NCI-H82 treated with DMSO at 0.1 percent for 48 hours (cell line): ENCODE measurements around the gene POLR1A.

ENCODE experiments used
- DNase-seq: peaks from one replicate; lab custom pipeline; 2025; ENCODE audit not compliant: unreplicated experiment; lab: John Stamatoyannopoulos, UW

Gene POLR1A

GRCh38 chr2:86023366-86023712, 82.3 kb downstream of the POLR1A start:
- no peak for DNase-seq

DNA sequence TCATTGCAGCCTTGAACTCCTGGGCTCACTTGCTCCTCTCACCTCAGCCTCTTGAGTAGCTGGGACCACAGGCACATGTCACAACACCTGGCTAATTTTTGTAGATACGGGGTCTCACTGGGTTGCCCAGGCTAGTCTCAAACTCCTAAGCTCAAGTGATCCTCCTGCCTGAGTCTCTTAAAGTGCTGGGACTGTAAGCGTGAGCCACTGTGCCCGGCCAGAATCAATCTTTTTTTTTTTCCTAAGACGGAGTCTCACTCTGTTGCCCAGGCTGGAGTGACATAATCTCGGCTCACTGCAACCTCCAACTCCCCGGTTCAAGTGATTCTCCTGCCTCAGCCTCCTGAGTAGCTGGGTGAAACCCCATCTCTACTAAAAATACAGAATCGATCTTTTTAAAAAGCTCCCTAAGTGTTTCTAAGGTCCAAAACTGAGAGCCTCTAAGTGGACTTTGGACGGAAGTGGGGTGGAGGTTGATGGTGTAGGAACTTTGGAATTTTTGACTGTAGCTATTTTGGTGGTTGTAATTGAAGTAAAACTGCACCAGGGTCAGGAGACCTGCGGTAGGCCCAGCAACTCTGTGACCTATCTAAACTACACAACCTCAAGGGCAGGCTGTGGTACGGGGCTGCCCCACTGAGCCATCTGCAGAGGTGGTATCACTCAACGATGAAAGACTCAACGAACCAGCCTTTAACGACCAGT, 82.9 kb downstream of the POLR1A start:
- no peak for DNase-seq

GRCh38 chr2:86021396-86022378, 84.0 kb downstream of the POLR1A start:
- no peak for DNase-seq

- no peak for DNase-seq
Observed at GRCh38 chr2:86020984-86021383, 84.7 kb downstream of the POLR1A start.

DNA sequence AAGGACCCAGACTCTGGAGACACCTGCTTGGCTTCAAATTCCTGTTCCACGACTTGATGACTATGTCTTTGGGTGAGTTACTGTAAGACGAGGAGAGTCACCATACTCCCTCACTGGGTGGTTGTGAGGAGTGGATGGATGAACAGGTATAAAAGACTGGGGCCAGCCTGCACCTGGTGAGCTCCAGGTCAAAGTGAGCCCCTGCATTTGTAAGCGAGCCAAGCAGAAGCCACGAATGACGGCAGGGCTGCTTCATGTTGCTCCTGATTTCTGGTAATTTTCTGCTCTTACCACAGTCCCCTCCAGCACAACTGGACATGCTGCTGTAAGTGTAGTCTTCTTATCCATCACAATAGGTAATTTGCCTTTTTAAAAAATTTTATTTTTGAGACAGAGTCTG, 86.6 kb downstream of the POLR1A start:
- no peak for DNase-seq

DNA sequence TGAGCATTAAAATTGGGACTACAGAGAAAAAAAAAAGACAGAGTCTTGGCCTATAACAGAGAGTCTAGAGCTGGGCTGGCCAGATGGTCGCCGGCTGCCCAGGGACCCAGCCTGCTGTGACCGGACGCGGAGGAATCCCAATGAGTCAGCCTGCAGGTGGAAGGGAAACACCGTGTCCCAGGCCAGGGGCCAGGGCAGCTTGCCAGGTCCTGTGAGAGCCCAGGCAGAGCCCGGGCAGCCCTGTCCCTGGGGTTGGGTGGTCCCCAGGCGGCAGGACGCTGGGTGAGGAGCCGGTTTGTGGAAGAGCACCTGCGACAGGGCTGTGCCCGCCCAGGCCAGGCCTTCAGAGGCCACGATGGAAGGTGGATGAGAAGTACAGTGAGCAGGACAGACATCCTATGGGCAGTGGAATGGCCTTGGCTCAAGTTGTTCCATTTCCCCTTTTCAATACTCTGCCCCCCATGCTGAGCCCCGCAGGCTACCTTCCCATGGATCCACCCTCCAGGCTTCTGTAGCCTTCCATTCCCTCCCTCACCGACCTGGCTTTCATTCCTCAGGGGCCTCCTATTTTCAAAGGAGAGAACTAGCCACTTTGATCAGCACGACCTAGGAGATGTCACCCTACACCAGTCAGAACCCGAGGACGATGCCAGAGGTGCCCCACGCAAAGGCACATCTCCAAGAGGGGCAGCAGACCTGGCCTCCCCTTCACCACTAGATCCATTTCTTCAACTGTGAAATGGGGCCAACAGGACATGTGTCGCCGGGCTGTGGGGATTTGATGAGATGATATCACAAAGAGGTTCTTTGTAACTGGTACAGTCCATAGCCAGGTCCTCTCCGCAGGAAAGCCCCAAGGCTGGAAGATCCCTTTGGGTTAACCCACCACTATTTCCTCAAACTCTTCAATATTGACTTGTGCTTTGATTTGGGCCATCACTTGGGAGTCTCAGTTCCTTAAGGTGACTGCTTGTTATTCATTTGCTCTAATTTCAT, 87.5 kb downstream of the POLR1A start:
- no peak for DNase-seq

- no peak for DNase-seq
Observed at GRCh38 chr2:86016581-86016980, 89.1 kb downstream of the POLR1A start.

DNA sequence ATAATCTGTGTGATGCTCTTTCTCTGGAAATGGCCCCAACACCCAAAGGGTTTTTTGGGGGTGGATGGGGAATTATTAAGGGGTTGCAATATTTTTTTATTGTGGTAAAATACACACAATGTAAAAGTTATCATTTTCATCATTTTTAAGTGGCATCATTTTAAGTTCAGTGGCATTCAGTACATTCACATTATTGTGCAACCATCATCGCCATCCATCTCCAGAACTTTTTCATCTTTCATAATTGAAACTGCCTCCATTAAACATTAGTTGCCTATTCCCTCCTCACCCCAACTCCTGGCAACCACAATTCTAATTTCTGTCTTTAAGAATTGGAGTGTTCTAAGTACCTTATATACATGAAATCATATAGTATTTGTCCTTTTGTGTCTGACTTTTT, 90.0 kb downstream of the POLR1A start:
- no peak for DNase-seq

DNA sequence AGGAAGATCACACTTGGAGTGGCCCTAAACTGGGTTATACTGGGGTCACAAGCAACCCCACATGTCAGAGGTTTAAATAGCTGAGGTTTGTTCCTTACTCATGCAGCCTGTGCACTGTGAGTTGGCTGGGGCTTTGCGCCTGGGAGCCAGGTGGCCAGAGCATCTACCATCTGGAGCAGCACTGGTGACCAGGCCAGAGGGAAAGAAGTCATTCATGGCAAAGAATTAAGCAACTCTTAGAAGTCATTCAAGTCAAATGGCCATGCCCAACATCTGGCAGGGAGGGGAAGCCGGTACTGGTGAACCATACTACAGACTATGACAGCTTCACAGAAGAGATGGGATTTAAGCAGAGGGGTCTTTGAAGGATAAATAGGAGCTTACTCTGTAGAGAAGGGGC, 90.7 kb downstream of the POLR1A start:
- no peak for DNase-seq

DNA sequence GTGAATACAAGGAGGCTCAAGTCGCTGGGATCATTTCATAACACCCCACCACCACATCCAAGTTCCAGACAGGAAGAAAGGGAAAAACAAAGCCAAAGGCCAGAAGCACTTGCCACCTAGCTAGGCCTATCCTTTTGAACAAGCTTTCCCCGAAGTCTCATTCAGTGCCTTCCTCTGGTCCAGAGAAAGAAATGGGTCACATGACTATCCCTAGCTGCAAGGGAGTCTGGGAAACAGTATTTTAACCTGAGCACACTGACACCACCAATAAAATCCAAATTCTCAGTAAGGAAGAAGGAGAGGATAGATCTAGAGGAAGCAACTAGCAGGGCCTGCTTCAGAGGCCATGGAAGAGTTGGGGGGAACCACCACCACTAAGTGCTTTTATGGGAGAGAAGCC, 91.2 kb downstream of the POLR1A start:
- no peak for DNase-seq

GRCh38 chr2:86012007-86012712, 93.5 kb downstream of the POLR1A start:
- DNase-seq = no peak

GRCh38 chr2:86011449-86011941, 94.2 kb downstream of the POLR1A start:
- DNase-seq = no peak

- no peak for DNase-seq
Observed at GRCh38 chr2:86010083-86010482, 95.6 kb downstream of the POLR1A start.

GRCh38 chr2:86006524-86006923, 99.2 kb downstream of the POLR1A start:
- DNase-seq = no peak

DNA sequence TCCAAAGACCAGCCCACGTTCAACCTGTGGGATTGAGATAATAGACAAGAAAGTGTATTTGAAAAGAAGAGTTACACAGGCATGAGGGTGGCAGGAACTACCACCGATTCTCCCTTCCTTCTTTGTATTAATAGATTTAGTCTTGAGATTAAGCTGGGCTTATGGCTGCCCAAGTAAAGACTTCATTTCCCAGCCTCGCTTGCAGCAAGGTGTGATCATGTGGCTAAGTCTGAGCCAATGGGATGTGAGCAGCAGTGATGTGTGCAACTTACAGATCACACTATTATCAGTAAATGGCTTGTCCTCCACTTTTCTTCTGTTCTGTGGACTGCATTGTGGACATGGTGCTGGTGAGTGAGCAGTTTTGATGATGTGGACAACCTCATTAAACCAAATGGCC, 101.7 kb downstream of the POLR1A start:
- DNase-seq = no peak

GRCh38 chr2:86003104-86003503, 102.6 kb downstream of the POLR1A start:
- DNase-seq = no peak

DNA sequence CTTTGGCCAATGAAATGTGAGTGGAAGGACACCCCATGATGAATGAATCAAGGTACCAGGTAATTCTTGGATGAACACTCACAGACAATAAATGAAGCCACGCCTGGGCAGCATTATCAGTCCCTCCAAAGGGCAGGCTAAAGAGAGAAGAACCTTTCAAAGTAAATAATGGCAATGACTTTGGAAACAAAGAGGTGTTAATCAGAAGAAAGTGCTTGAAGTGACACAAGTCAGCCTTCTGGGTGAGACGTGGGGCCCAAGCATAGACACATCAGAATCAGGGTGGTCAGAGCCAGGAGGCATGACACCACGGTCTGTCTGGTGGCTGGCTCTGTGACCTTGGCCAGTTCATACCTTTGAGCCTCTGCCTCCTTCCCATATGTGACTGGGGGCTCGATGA, 103.3 kb downstream of the POLR1A start:
- no peak for DNase-seq

DNA sequence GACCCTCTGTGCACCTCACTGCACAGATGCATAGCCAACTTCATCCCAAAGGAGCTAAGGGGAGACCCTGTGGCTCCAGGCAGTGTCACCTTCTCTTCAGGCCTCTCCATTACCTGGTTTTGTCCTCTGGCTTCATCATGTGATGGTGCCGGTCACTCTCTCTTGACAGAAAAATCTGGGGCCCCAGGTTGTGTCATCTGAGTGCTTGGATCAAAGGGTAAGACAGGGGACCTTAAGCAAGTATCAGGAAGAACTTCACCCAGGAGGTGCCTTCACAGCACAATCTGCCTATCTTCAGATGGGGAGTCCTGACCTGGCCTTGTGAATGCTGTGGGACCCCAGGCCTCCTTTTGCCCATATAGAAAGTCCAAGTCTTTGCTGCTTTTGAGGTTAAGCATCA, 104.4 kb downstream of the POLR1A start:
- no peak for DNase-seq

GRCh38 chr2:86000938-86001312, 104.8 kb downstream of the POLR1A start:
- no peak for DNase-seq

GRCh38 chr2:86000131-86000937, 105.4 kb downstream of the POLR1A start:
- no peak for DNase-seq
